IMR-90 (cell line): ENCODE results near the gene SLC27A1. TPM values are rescaled to one million over a fixed set of nuclear protein-coding genes. Genes with fewer than 3 reads are reported as not detected.

Source experiments
- ATAC-seq: fragments of 200-7000 bp; cut with Tn5 transposase; 2 replicates; pipeline ENCODE4 v1.9.1; 2020; ENCODE audit warnings: low read depth, mild to moderate bottlenecking, moderate library complexity
- BruUV-seq: library from RNA; stranded (reverse); fragments of 400-500 nt; replicated peaks from 2 replicates; lab custom pipeline; 2021; lab: Mats Ljungman, UMichigan
- CTCF ChIA-PET: fragments of 300-600 bp; formaldehyde crosslinking; extraction: SDS; loops from one replicate; lab custom pipeline; 2021; ENCODE audit warnings: antibody characterized with exemption; lab: Yijun Ruan, JAX
- POLR2A ChIA-PET: fragments of 300-600 bp; sonication (Branson Sonifier 250); formaldehyde crosslinking; loops from one replicate; lab custom pipeline; 2022; ENCODE audit warnings: antibody characterized with exemption; ENCODE audit not compliant: unreplicated experiment; lab: Charles Lee
- DNase-seq: peaks from one replicate; pipeline ENCODE4 v3.0.0; 2013
- H2AFZ ChIP-seq: replicated peaks from 2 replicates; pipeline ENCODE3; 2013; ENCODE audit warnings: low read length, mild to moderate bottlenecking; ENCODE audit not compliant: poor library complexity
- H2AK5ac ChIP-seq: 2 replicates; pipeline ENCODE4 v1.6.1; 2013; ENCODE audit warnings: low read depth, low read length, inconsistent platforms
- H2AK9ac ChIP-seq: replicated peaks from 2 replicates; pipeline ENCODE3; 2013; ENCODE audit warnings: mild to moderate bottlenecking, low read depth, low read length, moderate library complexity; ENCODE audit not compliant: poor library complexity
- H2BK120ac ChIP-seq: 2 replicates; pipeline ENCODE4 v1.6.1; 2013; ENCODE audit warnings: low read depth, low read length, inconsistent platforms
- H2BK15ac ChIP-seq: 3 replicates; pipeline ENCODE4 v1.6.1; 2013; ENCODE audit warnings: low read depth, low read length, inconsistent platforms
- H2BK20ac ChIP-seq: 2 replicates; pipeline ENCODE4 v1.6.1; 2013; ENCODE audit warnings: low read depth, mild to moderate bottlenecking, inconsistent platforms, low read length, moderate library complexity
- H2BK5ac ChIP-seq: 2 replicates; pipeline ENCODE4 v1.6.1; 2013; ENCODE audit warnings: mild to moderate bottlenecking, low read depth, low read length, inconsistent platforms; ENCODE audit not compliant: poor library complexity, severe bottlenecking
- H3K14ac ChIP-seq: replicated peaks from 2 replicates; pipeline ENCODE4 v1.6.1; 2013; ENCODE audit warnings: low read depth, low read length, inconsistent platforms
- H3K18ac ChIP-seq: 2 replicates; pipeline ENCODE4 v1.6.1; 2013; ENCODE audit warnings: low read depth, low read length, control low read depth
- H3K23ac ChIP-seq: 2 replicates; pipeline ENCODE4 v1.6.1; 2013; ENCODE audit warnings: low read depth, low read length, inconsistent platforms
- H3K27ac ChIP-seq: 2 replicates; pipeline ENCODE4 v1.5.1; 2013; ENCODE audit warnings: mild to moderate bottlenecking, control low read depth, low read length; ENCODE audit not compliant: insufficient read depth
- H3K27me3 ChIP-seq: 2 replicates; pipeline ENCODE4 v1.6.1; 2013; ENCODE audit warnings: low read length; ENCODE audit not compliant: control insufficient read depth, insufficient read depth
- H3K36me3 ChIP-seq: 2 replicates; pipeline ENCODE4 v1.6.1; 2013; ENCODE audit warnings: low read length, mixed read lengths; ENCODE audit not compliant: control insufficient read depth, insufficient read depth
- H3K4ac ChIP-seq: 2 replicates; pipeline ENCODE4 v1.6.1; 2013; ENCODE audit warnings: low read depth, low read length, inconsistent platforms
- H3K4me1 ChIP-seq: 2 replicates; pipeline ENCODE4 v1.6.1; 2013; ENCODE audit warnings: low read length, mixed read lengths; ENCODE audit not compliant: control insufficient read depth, insufficient read depth
- H3K4me2 ChIP-seq: 2 replicates; pipeline ENCODE4 v1.6.1; 2013; ENCODE audit warnings: low read depth, mild to moderate bottlenecking, control low read depth, low read length, moderate library complexity
- H3K4me3 ChIP-seq: 2 replicates; pipeline ENCODE4 v1.5.1; 2013; ENCODE audit warnings: low read depth, mild to moderate bottlenecking, control low read depth, low read length, moderate library complexity; ENCODE audit not compliant: insufficient read depth
- H3K56ac ChIP-seq: 2 replicates; pipeline ENCODE4 v1.6.1; 2013; ENCODE audit warnings: low read length, inconsistent platforms; ENCODE audit not compliant: insufficient read depth; ENCODE audit errors: extremely low read depth
- H3K79me1 ChIP-seq, 2 experiments: 2 replicates each; pipeline ENCODE4 v1.6.1; 2013; ENCODE audit warnings: low read length in 2 of 2, inconsistent platforms in 1 of 2, low read depth in 1 of 2
- H3K9ac ChIP-seq: 2 replicates; pipeline ENCODE4 v1.6.1; 2013; ENCODE audit warnings: low read depth, low read length, control low read depth
- H3K9me1 ChIP-seq: 2 replicates; pipeline ENCODE4 v1.6.1; 2013; ENCODE audit warnings: low read length, inconsistent platforms; ENCODE audit not compliant: insufficient read depth
- H3K9me3 ChIP-seq: 2 replicates; pipeline ENCODE4 v1.6.1; 2013; ENCODE audit warnings: low read length; ENCODE audit not compliant: control insufficient read depth, insufficient read depth
- H4K20me1 ChIP-seq: 2 replicates; pipeline ENCODE4 v1.6.1; 2013; ENCODE audit warnings: low read length, inconsistent platforms; ENCODE audit not compliant: insufficient read depth
- H4K5ac ChIP-seq: 2 replicates; pipeline ENCODE4 v1.6.1; 2013; ENCODE audit warnings: mild to moderate bottlenecking, low read depth, low read length, control low read depth
- H4K8ac ChIP-seq, 2 experiments: 2 replicates each; pipeline ENCODE4 v1.6.1; 2013; ENCODE audit warnings: low read depth in 2 of 2, low read length in 2 of 2, control low read depth in 1 of 2, inconsistent platforms in 1 of 2
- H4K91ac ChIP-seq: 2 replicates; pipeline ENCODE4 v1.6.1; 2013; ENCODE audit warnings: low read depth, low read length, inconsistent platforms; ENCODE audit not compliant: insufficient read depth
- CHD1 ChIP-seq: IDR thresholded peaks from 2 replicates; pipeline ENCODE4 v1.6.1; 2012; ENCODE audit warnings: low read depth, low read length, improper control_type of control experiment
- ELK1 ChIP-seq: fragments of 150-350 bp; IDR thresholded peaks from 2 replicates; pipeline ENCODE4 v1.6.1; 2016; ENCODE audit warnings: low read depth, mild to moderate bottlenecking, low read length, moderate library complexity, borderline replicate concordance
- FOS ChIP-seq: fragments of 150-350 bp; IDR thresholded peaks from 2 replicates; pipeline ENCODE4 v1.6.1; 2016; ENCODE audit warnings: low read depth, low read length
- NFE2L2 ChIP-seq: fragments of 150-350 bp; IDR thresholded peaks from 2 replicates; pipeline ENCODE4 v1.6.1; 2016; ENCODE audit warnings: low read depth, mild to moderate bottlenecking, low read length
- RCOR1 ChIP-seq: IDR thresholded peaks from 2 replicates; pipeline ENCODE4 v1.6.1; 2012; ENCODE audit warnings: mild to moderate bottlenecking, low read length, improper control_type of control experiment; ENCODE audit not compliant: insufficient replicate concordance
- WGBS, 2 experiments: methylation state at CpG; one replicate each; pipeline versions ENCODE4 v1.1.5 to v1.1.7; 2013; ENCODE audit warnings: missing lambda C conversion rate in 2 of 2; ENCODE audit not compliant: insufficient read length in 1 of 2; ENCODE audit errors: extremely low coverage in 2 of 2; 5-methylcytosine and 5-hydroxymethylcytosine counted together
- dilution Hi-C: fragments of 300-500 bp; cut with HindIII; formaldehyde crosslinking; loops from one replicate; pipeline ENCODE4 v1.14.3; 2018; ENCODE audit warnings: low sequenced_read_pairs; ENCODE audit not compliant: unreplicated experiment
- in situ Hi-C: fragments of 300-500 bp; cut with MboI; formaldehyde crosslinking; loops from 3 replicates; pipeline ENCODE4 v1.14.3; 2019; ENCODE audit warnings: low sequenced_read_pairs, inconsistent platforms, mixed read lengths
- intact Hi-C: fragments of 100-400 bp; cut with micrococcal nuclease; formaldehyde crosslinking; loops from 2 replicates; pipeline ENCODE4 v1.10.0; 2022
- polyA plus RNA-seq, 3 experiments: library from polyadenylated mRNA; depleted of rRNA; stranded (reverse); fragments of >200 nt; gene quantifications; 2 replicates each; pipeline ENCODE4 v1.2.3, GENCODE V29; 2012; ENCODE audit warnings: low replicate concordance in 1 of 3
- total RNA-seq: library from RNA; depleted of rRNA; stranded (reverse); fragments of >200 nt; gene quantifications from 2 replicates; pipeline ENCODE4 v1.2.3, GENCODE V29; 2012

SLC27A1 gene
- total and polyA plus RNA-seq, 2 of the 4 experiments (the other 2 are of a cell fraction): 4.8 to 12.9 TPM

- Histone ChIP-seq H3K56ac (no peak overlapping the region), H3K4me2 (peak overlapping the region; percentile 83), H3K4me3 (peak overlapping the region; percentile 29), H3K4me1 (peaks cover 3% of the 10 kb centered on the region; the same call in 1 of the 2 replicates), H2BK20ac (peak overlapping the region; percentile 12; the same call in 1 of the 2 replicates), H2AK9ac (peak overlapping the region; percentile 83), H2BK15ac (peak overlapping the region; percentile 50; the same call in 1 of the 3 replicates), H3K18ac (no peak overlapping the region), H2AFZ (peak overlapping the region; percentile 93), H3K36me3 (peaks cover 13% of the 10 kb centered on the region), H3K79me1 (peaks cover 10 to 32% of the 10 kb centered on the region in 2 experiments), H4K8ac (peak overlapping the region; percentile 54 to 83; a peak in 3 of 4 replicates), H3K23ac (peak overlapping the region; percentile 26; the same call in 1 of the 2 replicates), H3K27me3 (no peaks in the 10 kb centered on the region), H3K9me3 (no peaks in the 10 kb centered on the region), H3K27ac (peak overlapping the region; percentile 60), H4K91ac (peak overlapping the region; percentile 26), H3K9ac (peak overlapping the region; percentile 35; the same call in 1 of the 2 replicates), H2BK120ac (peak overlapping the region; percentile 73; the same call in 1 of the 2 replicates), H4K5ac (peak overlapping the region; percentile 32; the same call in 1 of the 2 replicates), H4K20me1 (no peaks in the 10 kb centered on the region), H2BK5ac (peak overlapping the region; percentile 53), H3K14ac (0 out of 2 replicates have a peak overlapping the region, but pooled peaks have one; percentile 20), H2AK5ac (peak overlapping the region; percentile 74; the same call in 1 of the 2 replicates), H3K9me1 (peaks cover 4% of the 10 kb centered on the region; the same call in 1 of the 2 replicates), H3K4ac (peak overlapping the region; percentile 81)
- CTCF ChIA-PET: interaction anchor here (0.6 kb wide), 1 partner anchor 9 kb away, joined by 5 read pairs; no protein-coding TSS in a partner anchor
- POLR2A ChIA-PET: no interaction called here
- in situ Hi-C loops: no loop called here
- ATAC-seq (no peak), DNase-seq (no peak)
- WGBS, 2 experiments: 39% methylated on average over 7 of the region's 19 CpGs; no CpG with 5 or more reads in 1 of the 2 experiments
- no TSS peak for BruUV-seq
- TF ChIP-seq ELK1 (no peak), CHD1 (no peak), FOS (no peak), RCOR1 (no peak), NFE2L2 (no peak)
- intact Hi-C loops: loop anchor here (5.0 to 10.0 kb wide), 2 partner anchors 43 to 160 kb away; partner anchors contain the start of genes CCDC194 and PGLS
- dilution Hi-C loops: no loop called here
Observed at GRCh38 chr19:17554968-17555479, 84.7 kb downstream of the SLC27A1 start.
